Heart right ventricle (tissue), 16 donors: ENCODE measurements around the gene HIP1R. TPM values are rescaled to one million over a fixed set of nuclear protein-coding genes. Genes with fewer than 3 reads are reported as not detected.

ENCODE experiments used
- ATAC-seq, 8 donors: fragments of 200-7000 bp; cut with Tn5 transposase; one replicate each; pipeline ENCODE4 v1.9.1; 2020; ENCODE audit warnings: mild to moderate bottlenecking in 8 of 8, moderate library complexity in 8 of 8, moderate number of reproducible peaks in 1 of 8
- DNase-seq, 2 donors: peaks; one replicate each; pipeline ENCODE4 v3.0.0-alpha.2; 2020
- H3K27ac ChIP-seq, 10 donors: fragments of 200-600 bp; sonication (generic) in 2 of 10; one replicate each; pipeline versions ENCODE4 v1.5.0 to v1.8.0; 2020 to 2022; ENCODE audit warnings: mild to moderate bottlenecking in 3 of 10
- H3K27me3 ChIP-seq, 7 donors: fragments of 200-600 bp; one replicate each; pipeline ENCODE4 v1.8.0; 2021 to 2022; ENCODE audit warnings: mild to moderate bottlenecking in 2 of 7
- H3K36me3 ChIP-seq, 9 donors: fragments of 200-600 bp; sonication (generic) in 1 of 9; one replicate each; pipeline versions ENCODE4 v1.5.0 to v1.8.0; 2020 to 2022; ENCODE audit warnings: mild to moderate bottlenecking in 2 of 9
- H3K4me1 ChIP-seq, 9 donors: fragments of 200-600 bp; sonication (generic) in 1 of 9; one replicate each; pipeline versions ENCODE4 v1.5.0 to v1.8.0; 2020 to 2022; ENCODE audit warnings: mild to moderate bottlenecking in 4 of 9
- H3K4me3 ChIP-seq, 10 donors: fragments of 200-600 bp; sonication (generic) in 2 of 10; one replicate each; pipeline versions ENCODE4 v1.5.0 to v1.8.0; 2020 to 2022; ENCODE audit warnings: mild to moderate bottlenecking in 7 of 10, moderate library complexity in 2 of 10
- H3K9me3 ChIP-seq, 11 donors: fragments of 200-600 bp in 10 of 11; sonication (generic) in 2 of 11; one replicate each; pipeline versions ENCODE4 v1.5.0 to v1.8.0; 2013 to 2022; ENCODE audit warnings: mild to moderate bottlenecking in 2 of 11, control low read depth in 1 of 11, moderate library complexity in 1 of 11
- CTCF ChIP-seq, 9 donors: fragments of 200-600 bp; sonication (generic) in 2 of 9; IDR thresholded peaks; one replicate each; pipeline versions ENCODE4 v1.5.0 to v1.8.0; 2021 to 2022; ENCODE audit warnings: antibody characterized with exemption in 9 of 9, mild to moderate bottlenecking in 5 of 9, moderate library complexity in 1 of 9
- WGBS, 2 donors: extraction: QIAGEN DNeasy Blood & Tissue Kit; methylation state at CpG; one replicate each; pipeline ENCODE4 v1.1.7; 2013; ENCODE audit warnings: inconsistent platforms in 1 of 2; 5-methylcytosine and 5-hydroxymethylcytosine counted together
- intact Hi-C, 10 donors: fragments of 100-400 bp; cut with DNase I; formaldehyde crosslinking; loops; one replicate each; pipeline versions ENCODE4 v1.11.1 to v1.14.2; 2022
- polyA plus RNA-seq, 2 donors: library from polyadenylated mRNA; stranded (reverse); fragments of 200-250 nt; gene quantifications; one replicate each; pipeline ENCODE4 v1.2.3, GENCODE V29; 2013
- total RNA-seq, 10 donors: library from RNA; stranded (reverse); fragmentation: NEBNext Ultra II Directional in 3 of 10; extraction: Animal tissue kit (Norgen Biotek cat#: 25700) in 3 of 10; gene quantifications; one replicate each; pipeline versions ENCODE4 v1.2.1 to v1.2.4, GENCODE V29; 2021 to 2023
- donor health status: Arrhythmogenic right ventricular cardiomyopathy.
- donor health status: ischemic (EF 13 %, LVEDD 7.1; RV severe dilation, severe dysfunction).
- donor health status: healthy with polysubstance abuse.
- donor health status: DM: no; HTN: yes; CAD: no.
- donor health status: DM: no; HTN: no; CAD: no.
- donor health status: ischemic (EF 25% LVEDD 6.9; RV normal size, moderate dysfunction).
- donor health status: ischemic (EF 25% LVEDD 5.7; RV mildly dilated, moderate dysfunction).
- donor health status: healthy.
- donor health status: DM: yes; HTN: yes; CAD: no.
- donor health status: Ischemic cardiomyopathy.
- donor health status: ischemic (EF 35%, LVEDD 5.7; RV mildly dilated, moderate dysfunction).
- donor health status: nonischemic (EF 11% LVEDD 7.7; RV severe dilation, severe dysfunction).
- donor health status: DM: yes; HTN: yes; CAD: no.
- donor health status: PGD.
- donor health status: ischemic (EF 29% LVEDD 5.4; RV normal size, mild dysfunction).
- donor health status: nonischemic (EF 23%, LVEDD 6.1; RV moderate dilation, normal function).

Gene HIP1R
- total and polyA plus RNA-seq, 12 donors, result 13.7 to 37.7 (median 18.0) TPM

GRCh38 chr12:122823429-122823828, 11.8 kb upstream of the HIP1R start:
- no peak overlapping the region for H3K27ac ChIP-seq
- H3K36me3 ChIP-seq, result no peaks in the 10 kb centered on the region
- TF ChIP-seq CTCF (IDR thresholded peaks at IDR 0.05), result no peak
- WGBS, 2 donors, result 88% methylated on average over 11 of the region's 11 CpGs
- DNase-seq (no peak), ATAC-seq (no peak)
- no peak overlapping the region for H3K4me3 ChIP-seq
- H3K4me1 ChIP-seq, result peaks cover 0 to 5% (median 0%) of the 10 kb centered on the region in 9 donors
- H3K9me3 ChIP-seq, result no peaks in the 10 kb centered on the region
- H3K27me3 ChIP-seq, result no peaks in the 10 kb centered on the region
- intact Hi-C loops, result no loop called here

GRCh38 chr12:122825773-122826724, 9.2 kb upstream of the HIP1R start:
- ATAC-seq, result no peak
- Histone ChIP-seq H3K27me3 (no peaks in the 10 kb centered on the region), H3K4me1 (peaks cover 0 to 5% (median 0%) of the 10 kb centered on the region in 9 donors), H3K4me3 (peak overlapping the region in 8 of 10 donors; percentile 21 to 39 (median 31)), H3K27ac (no peak overlapping the region), H3K9me3 (no peaks in the 10 kb centered on the region), H3K36me3 (no peaks in the 10 kb centered on the region)
- no peak for TF ChIP-seq CTCF (IDR thresholded peaks at IDR 0.05)
- 29 to 34% methylated on average over 22 of the region's 22 CpGs for WGBS, 2 donors
- intact Hi-C loops, result no loop called here
- no peak for DNase-seq

- no peak for TF ChIP-seq CTCF (IDR thresholded peaks at IDR 0.05)
- no peaks in the 10 kb centered on the region for H3K36me3 ChIP-seq
- H3K27ac ChIP-seq, result no peak overlapping the region
- ATAC-seq, result no peak
- DNase-seq, result no peak
- H3K4me3 ChIP-seq, result no peak overlapping the region
- intact Hi-C loops, result no loop called here
- H3K4me1 ChIP-seq, result peaks cover 0 to 5% (median 0%) of the 10 kb centered on the region in 9 donors
- WGBS, 2 donors, result 52 to 61% methylated on average over 5 of the region's 5 CpGs
- H3K9me3 ChIP-seq, result no peaks in the 10 kb centered on the region
- H3K27me3 ChIP-seq, result no peaks in the 10 kb centered on the region
Observed at GRCh38 chr12:122827258-122827657, 8.0 kb upstream of the HIP1R start.

- intact Hi-C loops, result loop anchor here in 1 of 10 donors (5.0 kb wide), 1 partner anchor 38 kb away; no protein-coding TSS in a partner anchor
- Histone ChIP-seq H3K27ac (no peak overlapping the region), H3K4me1 (peaks cover 0 to 18% (median 10%) of the 10 kb centered on the region in 9 donors), H3K4me3 (no peak overlapping the region), H3K36me3 (no peaks in the 10 kb centered on the region), H3K9me3 (no peaks in the 10 kb centered on the region), H3K27me3 (peaks cover 0 to 5% (median 0%) of the 10 kb centered on the region in 7 donors)
- ATAC-seq, result no peak
- 66 to 74% methylated on average over 7 of the region's 7 CpGs for WGBS, 2 donors
- no peak for TF ChIP-seq CTCF (IDR thresholded peaks at IDR 0.05)
- no peak for DNase-seq
Observed at GRCh38 chr12:122830517-122831214, 4.6 kb upstream of the HIP1R start.
